Calu3 (cell line): ENCODE data around the gene NDUFV2. TPM values are rescaled to one million over a fixed set of nuclear protein-coding genes. Genes with fewer than 3 reads are reported as not detected.
A peak's percentile ranks its signal among the peaks of the same experiment; 100 is the strongest.

Experiments
- BruUV-seq: library from RNA; stranded (reverse); fragments of 400-500 nt; replicated peaks from 2 replicates; lab custom pipeline; 2021; lab: Mats Ljungman, UMichigan
- CTCF ChIA-PET: fragments of 300-600 bp; sonication (Branson Sonifier 250); formaldehyde crosslinking; loops from one replicate; lab custom pipeline; 2022; ENCODE audit warnings: antibody characterized with exemption; lab: Charles Lee
- DNase-seq: peaks from one replicate; pipeline ENCODE4 v3.0.0; 2022
- H3K27ac Mint-ChIP-seq: one replicate; pipeline ENCODE4 v1.8.0; 2022; ENCODE audit warnings: mixed read lengths; ENCODE audit not compliant: unreplicated experiment
- H3K27me3 Mint-ChIP-seq: one replicate; pipeline ENCODE4 v1.8.0; 2022; ENCODE audit warnings: mixed read lengths; ENCODE audit not compliant: unreplicated experiment
- H3K36me3 Mint-ChIP-seq: one replicate; pipeline ENCODE4 v1.8.0; 2022; ENCODE audit warnings: mild to moderate bottlenecking, moderate library complexity, mixed read lengths; ENCODE audit not compliant: insufficient read depth, unreplicated experiment
- H3K4me1 Mint-ChIP-seq: one replicate; pipeline ENCODE4 v1.8.0; 2022; ENCODE audit warnings: mild to moderate bottlenecking, low read depth, mixed read lengths; ENCODE audit not compliant: unreplicated experiment
- H3K4me3 Mint-ChIP-seq: one replicate; pipeline ENCODE4 v1.8.0; 2022; ENCODE audit warnings: mild to moderate bottlenecking, low read depth, moderate library complexity, mixed read lengths; ENCODE audit not compliant: unreplicated experiment
- H3K9me3 Mint-ChIP-seq: one replicate; pipeline ENCODE4 v1.8.0; 2022; ENCODE audit warnings: low read depth, mixed read lengths; ENCODE audit not compliant: unreplicated experiment
- intact Hi-C: fragments of 100-400 bp; cut with micrococcal nuclease; formaldehyde crosslinking; loops from one replicate; pipeline ENCODE4 v1.10.0; 2022; ENCODE audit not compliant: unreplicated experiment
- total RNA-seq: library from RNA; stranded (reverse); gene quantifications from 2 replicates; pipeline ENCODE4 v1.2.3, GENCODE V29; 2022
- TF ChIP-seq, protein P1 (sequence below): fragments of 200-600 bp; IDR thresholded peaks from one replicate; pipeline ENCODE4 v1.8.0; 2022; ENCODE audit warnings: antibody characterized with exemption; ENCODE audit not compliant: unreplicated experiment

Gene NDUFV2
- total RNA-seq, 1 experiment from 2014 or later: 199 TPM

GRCh38 chr18:9096685-9097084 is 5.8 kb upstream of the NDUFV2 start:
- Mint-ChIP-seq H3K27ac (no peak overlapping the region), H3K9me3 (no peaks in the 10 kb centered on the region), H3K4me1 (peaks cover 38% of the 10 kb centered on the region), H3K27me3 (no peaks in the 10 kb centered on the region), H3K4me3 (no peak overlapping the region), H3K36me3 (peaks cover 18% of the 10 kb centered on the region)
- CTCF ChIA-PET: no interaction called here
- DNase-seq: no peak
- no TSS peak for BruUV-seq
- intact Hi-C loops: no loop called here
- TF ChIP-seq, protein P1, sequence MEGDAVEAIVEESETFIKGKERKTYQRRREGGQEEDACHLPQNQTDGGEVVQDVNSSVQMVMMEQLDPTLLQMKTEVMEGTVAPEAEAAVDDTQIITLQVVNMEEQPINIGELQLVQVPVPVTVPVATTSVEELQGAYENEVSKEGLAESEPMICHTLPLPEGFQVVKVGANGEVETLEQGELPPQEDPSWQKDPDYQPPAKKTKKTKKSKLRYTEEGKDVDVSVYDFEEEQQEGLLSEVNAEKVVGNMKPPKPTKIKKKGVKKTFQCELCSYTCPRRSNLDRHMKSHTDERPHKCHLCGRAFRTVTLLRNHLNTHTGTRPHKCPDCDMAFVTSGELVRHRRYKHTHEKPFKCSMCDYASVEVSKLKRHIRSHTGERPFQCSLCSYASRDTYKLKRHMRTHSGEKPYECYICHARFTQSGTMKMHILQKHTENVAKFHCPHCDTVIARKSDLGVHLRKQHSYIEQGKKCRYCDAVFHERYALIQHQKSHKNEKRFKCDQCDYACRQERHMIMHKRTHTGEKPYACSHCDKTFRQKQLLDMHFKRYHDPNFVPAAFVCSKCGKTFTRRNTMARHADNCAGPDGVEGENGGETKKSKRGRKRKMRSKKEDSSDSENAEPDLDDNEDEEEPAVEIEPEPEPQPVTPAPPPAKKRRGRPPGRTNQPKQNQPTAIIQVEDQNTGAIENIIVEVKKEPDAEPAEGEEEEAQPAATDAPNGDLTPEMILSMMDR: no peak

DNA sequence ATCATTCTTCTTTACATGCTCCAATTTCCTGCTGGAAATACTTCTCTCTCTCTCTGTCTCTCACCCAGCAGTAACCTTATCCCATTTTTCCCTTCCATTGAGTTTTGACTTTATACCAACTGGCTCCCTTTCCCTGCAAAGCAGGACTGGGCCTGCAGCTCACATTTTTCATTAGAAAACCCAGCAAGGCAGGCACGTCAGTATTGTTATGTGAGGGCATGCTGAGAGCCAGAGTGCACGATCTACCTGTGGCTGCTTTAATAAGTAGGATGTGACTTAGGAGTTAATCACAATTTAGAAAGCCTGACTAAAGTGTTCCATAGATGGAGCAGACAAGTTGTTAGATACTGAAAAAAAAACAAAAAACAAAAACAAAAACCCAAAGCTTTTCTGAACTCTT is 5.2 kb upstream of the NDUFV2 start:
- no peaks in the 10 kb centered on the region for H3K9me3 Mint-ChIP-seq
- DNase-seq: no peak
- TF ChIP-seq, protein P1: no peak
- intact Hi-C loops: no loop called here
- H3K27me3 Mint-ChIP-seq: no peaks in the 10 kb centered on the region
- peaks cover 36% of the 10 kb centered on the region for H3K4me1 Mint-ChIP-seq
- H3K36me3 Mint-ChIP-seq: peaks cover 23% of the 10 kb centered on the region
- H3K4me3 Mint-ChIP-seq: no peak overlapping the region
- CTCF ChIA-PET: no interaction called here
- no TSS peak for BruUV-seq
- no peak overlapping the region for H3K27ac Mint-ChIP-seq

- Mint-ChIP-seq H3K4me3 (no peak overlapping the region), H3K27ac (peak overlapping the region; percentile 24)
Measured at GRCh38 chr18:9100796-9101195, 1.7 kb upstream of the NDUFV2 start.

DNA sequence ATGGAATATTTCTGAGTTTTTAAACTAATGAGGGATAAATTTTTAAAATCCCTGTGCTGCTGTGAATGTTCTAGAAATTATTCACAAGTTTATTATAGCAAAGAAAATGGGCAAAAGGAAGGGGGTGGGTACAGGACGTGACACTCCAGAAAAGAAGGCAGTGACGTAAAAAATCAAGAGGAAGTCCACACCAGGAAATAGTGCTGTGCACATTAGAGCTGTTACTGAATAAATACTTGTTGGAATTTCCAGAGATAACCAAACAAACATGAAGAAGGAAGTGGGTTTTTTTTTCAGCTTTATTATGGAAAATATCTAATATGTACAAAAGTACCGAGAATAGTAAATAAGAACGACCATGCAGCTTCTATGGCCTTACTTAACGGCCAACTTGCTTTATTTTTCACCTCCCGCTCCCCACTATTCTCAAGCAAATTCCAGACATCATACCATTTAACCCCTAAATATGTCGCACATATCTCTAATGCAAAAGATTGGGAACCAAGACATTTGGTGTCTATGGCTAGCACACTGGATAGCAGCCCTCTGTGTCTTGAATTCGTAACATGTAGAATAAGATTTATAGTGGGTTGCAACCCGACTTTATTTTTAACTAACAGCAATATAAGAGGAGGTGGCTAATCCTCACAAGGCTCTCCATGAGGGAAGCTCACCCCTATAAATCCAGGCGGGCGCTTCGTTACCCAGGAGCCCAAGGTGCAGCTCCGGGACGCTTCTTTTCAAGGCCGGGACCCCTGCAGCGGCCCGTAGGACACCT is 580 bp upstream of the NDUFV2 start:
- Mint-ChIP-seq H3K4me1 (peaks cover 26% of the 10 kb centered on the region), H3K36me3 (peaks cover 46% of the 10 kb centered on the region), H3K9me3 (no peaks in the 10 kb centered on the region), H3K27me3 (no peaks in the 10 kb centered on the region), H3K4me3 (peak overlapping the region; percentile 79), H3K27ac (peak overlapping the region; percentile 90)
- intact Hi-C loops: loop anchor here (2.0 kb wide), 1 partner anchor 15 kb away; no protein-coding TSS in a partner anchor
- TF ChIP-seq, protein P1: no peak
- TSS peak; percentile 95 for BruUV-seq
- CTCF ChIA-PET: interaction anchor here (0.6 to 1.7 kb wide), 8 partner anchors 9 to 501 kb away, joined by 3 to 9 read pairs (median 4); partner anchors contain the start of gene ANKRD12
- DNase-seq: peak; percentile 48

More at GRCh38 chr18:9100796-9101195, 1.7 kb upstream of the NDUFV2 start:
- Mint-ChIP-seq H3K36me3 (peaks cover 40% of the 10 kb centered on the region), H3K9me3 (no peaks in the 10 kb centered on the region), H3K4me1 (peaks cover 19% of the 10 kb centered on the region), H3K27me3 (no peaks in the 10 kb centered on the region)
- no TSS peak for BruUV-seq
- DNase-seq: no peak
- CTCF ChIA-PET: interaction anchor here (1.3 kb wide), 1 partner anchor 27 kb away, joined by 5 read pairs; no protein-coding TSS in a partner anchor
- intact Hi-C loops: no loop called here
- TF ChIP-seq, protein P1: no peak
